Measurements from ENCODE around the gene BCS1L. TPM values are rescaled to one million over a fixed set of nuclear protein-coding genes. Genes with fewer than 3 reads are reported as not detected.

Gene BCS1L
- total RNA-seq, 1 donor from 2014 or later, result 36.5 TPM

GRCh38 chr2:218635719-218636118, 23.8 kb upstream of the BCS1L start:
- Mint-ChIP-seq H3K27me3 (ENCODE audit: unreplicated experiment) (no peaks in the 10 kb centered on the region), H3K4me1 (ENCODE audit: unreplicated experiment) (no peaks in the 10 kb centered on the region), H3K4me3 (ENCODE audit: unreplicated experiment) (no peak overlapping the region), H3K36me3 (ENCODE audit: unreplicated experiment) (peaks cover 61% of the 10 kb centered on the region), H3K9me3 (ENCODE audit: unreplicated experiment) (no peaks in the 10 kb centered on the region), H3K27ac (ENCODE audit: unreplicated experiment) (no peak overlapping the region)
- DNase-seq (ENCODE audit: extremely low spot score, unreplicated experiment), result no peak
- no peak for TF ChIP-seq CTCF (IDR thresholded peaks at IDR 0.05)

GRCh38 chr2:218638372-218638771, 21.1 kb upstream of the BCS1L start:
- Mint-ChIP-seq H3K27ac (ENCODE audit: unreplicated experiment) (no peak overlapping the region), H3K9me3 (ENCODE audit: unreplicated experiment) (no peaks in the 10 kb centered on the region), H3K36me3 (ENCODE audit: unreplicated experiment) (peaks cover 55% of the 10 kb centered on the region), H3K4me3 (ENCODE audit: unreplicated experiment) (no peak overlapping the region), H3K27me3 (ENCODE audit: unreplicated experiment) (no peaks in the 10 kb centered on the region), H3K4me1 (ENCODE audit: unreplicated experiment) (no peaks in the 10 kb centered on the region)
- TF ChIP-seq CTCF (IDR thresholded peaks at IDR 0.05), result no peak
- no peak for DNase-seq (ENCODE audit: extremely low spot score, unreplicated experiment)

GRCh38 chr2:218642121-218642656, 17.3 kb upstream of the BCS1L start:
- no peak for DNase-seq (ENCODE audit: extremely low spot score, unreplicated experiment)
- Mint-ChIP-seq H3K27me3 (ENCODE audit: unreplicated experiment) (no peaks in the 10 kb centered on the region), H3K4me3 (ENCODE audit: unreplicated experiment) (no peak overlapping the region), H3K9me3 (ENCODE audit: unreplicated experiment) (no peaks in the 10 kb centered on the region), H3K27ac (ENCODE audit: unreplicated experiment) (no peak overlapping the region), H3K4me1 (ENCODE audit: unreplicated experiment) (no peaks in the 10 kb centered on the region), H3K36me3 (ENCODE audit: unreplicated experiment) (peaks cover 37% of the 10 kb centered on the region)
- no peak for TF ChIP-seq CTCF (IDR thresholded peaks at IDR 0.05)

GRCh38 chr2:218642786-218643185, 16.7 kb upstream of the BCS1L start:
- Mint-ChIP-seq H3K27ac (ENCODE audit: unreplicated experiment) (no peak overlapping the region), H3K36me3 (ENCODE audit: unreplicated experiment) (peaks cover 37% of the 10 kb centered on the region), H3K27me3 (ENCODE audit: unreplicated experiment) (no peaks in the 10 kb centered on the region), H3K4me1 (ENCODE audit: unreplicated experiment) (no peaks in the 10 kb centered on the region), H3K4me3 (ENCODE audit: unreplicated experiment) (no peak overlapping the region), H3K9me3 (ENCODE audit: unreplicated experiment) (no peaks in the 10 kb centered on the region)
- TF ChIP-seq CTCF (IDR thresholded peaks at IDR 0.05), result no peak
- DNase-seq (ENCODE audit: extremely low spot score, unreplicated experiment), result no peak

- Mint-ChIP-seq H3K27me3 (ENCODE audit: unreplicated experiment) (no peaks in the 10 kb centered on the region), H3K9me3 (ENCODE audit: unreplicated experiment) (no peaks in the 10 kb centered on the region), H3K4me3 (ENCODE audit: unreplicated experiment) (no peak overlapping the region), H3K36me3 (ENCODE audit: unreplicated experiment) (peaks cover 34% of the 10 kb centered on the region), H3K27ac (ENCODE audit: unreplicated experiment) (no peak overlapping the region), H3K4me1 (ENCODE audit: unreplicated experiment) (no peaks in the 10 kb centered on the region)
- no peak for TF ChIP-seq CTCF (IDR thresholded peaks at IDR 0.05)
- no peak for DNase-seq (ENCODE audit: extremely low spot score, unreplicated experiment)
Measured at GRCh38 chr2:218643751-218644310, 15.7 kb upstream of the BCS1L start.
